Liver (tissue), 9 donors: ENCODE results near the gene NAGS. TPM values are rescaled to one million over a fixed set of nuclear protein-coding genes. Genes with fewer than 3 reads are reported as not detected.

Source experiments
- DNase-seq: peaks from one replicate; pipeline ENCODE4 v3.0.0-alpha.2; 2017; ENCODE audit warnings: low spot score
- H3K27ac ChIP-seq, 2 donors: one replicate each; pipeline ENCODE4 v1.7.0; 2013; ENCODE audit warnings: inconsistent platforms in 2 of 2, low read length in 2 of 2, control low read depth in 1 of 2, low read depth in 1 of 2, mild to moderate bottlenecking in 1 of 2
- H3K27me3 ChIP-seq, 4 donors: one replicate each; pipeline versions ENCODE4 v1.6.1 to v1.7.0; 2013; ENCODE audit warnings: low read length in 3 of 4, inconsistent platforms in 1 of 4, mild to moderate bottlenecking in 1 of 4, moderate library complexity in 1 of 4; ENCODE audit not compliant: control insufficient read depth in 4 of 4, insufficient read depth in 4 of 4
- H3K36me3 ChIP-seq, 4 donors: one replicate each; pipeline versions ENCODE4 v1.6.1 to v1.7.0; 2013; ENCODE audit warnings: low read length in 3 of 4, mild to moderate bottlenecking in 3 of 4, low read depth in 1 of 4, moderate library complexity in 1 of 4; ENCODE audit not compliant: control insufficient read depth in 4 of 4, insufficient read depth in 3 of 4
- H3K4me1 ChIP-seq, 4 donors: one replicate each; pipeline versions ENCODE4 v1.6.1 to v1.7.0; 2013; ENCODE audit warnings: low read length in 3 of 4, mild to moderate bottlenecking in 3 of 4, moderate library complexity in 1 of 4; ENCODE audit not compliant: control insufficient read depth in 4 of 4, insufficient read depth in 4 of 4
- H3K4me3 ChIP-seq, 3 donors: one replicate each; pipeline versions ENCODE4 v1.6.1 to v1.7.0; 2013; ENCODE audit warnings: low read length in 3 of 3, control low read depth in 1 of 3, low read depth in 1 of 3, mild to moderate bottlenecking in 1 of 3
- H3K9ac ChIP-seq, 2 donors: one replicate each; pipeline ENCODE4 v1.7.0; 2013; ENCODE audit warnings: low read length in 2 of 2, mild to moderate bottlenecking in 2 of 2, moderate library complexity in 2 of 2, control low read depth in 1 of 2, low read depth in 1 of 2
- H3K9me3 ChIP-seq, 4 donors: one replicate each; pipeline versions ENCODE4 v1.6.1 to v1.7.0; 2013; ENCODE audit warnings: low read length in 3 of 4; ENCODE audit not compliant: control insufficient read depth in 4 of 4
- EGR1 ChIP-seq, 2 donors: IDR thresholded peaks; 2 replicates each; pipeline ENCODE4 v1.6.1; 2016 to 2018; ENCODE audit warnings: antibody characterized with exemption in 2 of 2, low read depth in 2 of 2
- FOXA1 ChIP-seq: IDR thresholded peaks from 2 replicates; pipeline ENCODE4 v1.6.1; 2016; ENCODE audit warnings: antibody characterized with exemption
- FOXA2 ChIP-seq: IDR thresholded peaks from 2 replicates; pipeline ENCODE4 v1.6.1; 2016; ENCODE audit warnings: antibody characterized with exemption
- GABPA ChIP-seq, 2 donors: IDR thresholded peaks in 1 of 2; conservative IDR thresholded peaks in 1 of 2; 2 replicates each; pipeline ENCODE4 v1.6.1; 2016; ENCODE audit warnings: antibody characterized with exemption in 2 of 2, mild to moderate bottlenecking in 1 of 2, moderate library complexity in 1 of 2
- HNF4A ChIP-seq, 2 donors: conservative IDR thresholded peaks; 2 replicates each; pipeline ENCODE4 v1.6.1; 2016; ENCODE audit warnings: antibody characterized with exemption in 2 of 2, mild to moderate bottlenecking in 2 of 2
- HNF4G ChIP-seq: IDR thresholded peaks from 2 replicates; pipeline ENCODE4 v1.6.1; 2016; ENCODE audit warnings: antibody characterized with exemption
- JUND ChIP-seq, 2 donors: IDR thresholded peaks; 2 replicates each; pipeline ENCODE4 v1.6.1; 2016; ENCODE audit warnings: antibody characterized with exemption in 2 of 2
- NR2F2 ChIP-seq: IDR thresholded peaks from 2 replicates; pipeline ENCODE4 v1.6.1; 2016; ENCODE audit warnings: antibody characterized with exemption
- RAD21 ChIP-seq, 2 donors: IDR thresholded peaks; 2 replicates each; pipeline ENCODE4 v1.6.1; 2016; ENCODE audit warnings: antibody characterized with exemption in 2 of 2, mild to moderate bottlenecking in 2 of 2
- RXRA ChIP-seq, 2 donors: IDR thresholded peaks; 2 replicates each; pipeline ENCODE4 v1.6.1; 2017 to 2018; ENCODE audit warnings: antibody characterized with exemption in 2 of 2, mild to moderate bottlenecking in 1 of 2
- SP1 ChIP-seq: IDR thresholded peaks from 2 replicates; pipeline ENCODE4 v1.6.1; 2018; ENCODE audit warnings: antibody characterized with exemption, mild to moderate bottlenecking
- TAF1 ChIP-seq: conservative IDR thresholded peaks from 2 replicates; pipeline ENCODE4 v1.6.1; 2016; ENCODE audit warnings: antibody characterized with exemption, mild to moderate bottlenecking
- YY1 ChIP-seq: IDR thresholded peaks from 2 replicates; pipeline ENCODE4 v1.6.1; 2016; ENCODE audit warnings: antibody characterized with exemption, mild to moderate bottlenecking
- WGBS: extraction: QIAGEN DNeasy Blood & Tissue Kit; methylation state at CpG from one replicate; pipeline ENCODE4 v1.1.7; 2013; 5-methylcytosine and 5-hydroxymethylcytosine counted together
- polyA plus RNA-seq, 2 donors: library from polyadenylated mRNA; stranded (reverse) in 1 of 2; unstranded in 1 of 2; fragments of 200-250 nt in 1 of 2; fragments of >200 nt in 1 of 2; fragmentation: Nextera tagmentation in 1 of 2; extraction: Ambion mirVana in 1 of 2; gene quantifications; one replicate each; pipeline versions ENCODE4 v1.2.1 to v1.2.3, GENCODE V29; 2013 to 2015
- total RNA-seq, 2 donors: library from RNA; depleted of rRNA; stranded (reverse); fragments of >200 nt; gene quantifications; one replicate each; pipeline ENCODE4 v1.2.3, GENCODE V29; 2014
- TF ChIP-seq, protein P1 (sequence below): IDR thresholded peaks from 2 replicates; pipeline ENCODE4 v1.6.1; 2016; ENCODE audit warnings: antibody characterized with exemption
- TF ChIP-seq, protein P2 (sequence below): IDR thresholded peaks from 2 replicates; pipeline ENCODE4 v1.6.1; 2016; ENCODE audit warnings: antibody characterized with exemption
- TF ChIP-seq, protein P3 (sequence below): fragments of 150-350 bp; IDR thresholded peaks from 2 replicates; pipeline ENCODE4 v1.5.1; 2017; ENCODE audit warnings: improper control_type of control experiment, low read depth, low read length; ENCODE audit not compliant: missing input control
- TF ChIP-seq, protein P4 (sequence below): IDR thresholded peaks from 2 replicates; pipeline ENCODE4 v1.6.1; 2016; ENCODE audit warnings: antibody characterized with exemption, mild to moderate bottlenecking
- TF ChIP-seq, protein P5 (sequence below): IDR thresholded peaks from 2 replicates; pipeline ENCODE4 v1.6.1; 2016; ENCODE audit warnings: antibody characterized with exemption
- donor health status: healthy.
- donor health status: healthy.
- donor health status: healthy.
- donor health status: healthy.
- donor health status: healthy.

The NAGS gene
- total and polyA plus RNA-seq, 4 donors, result 21.5 to 29.8 (median 28.2) TPM

DNA sequence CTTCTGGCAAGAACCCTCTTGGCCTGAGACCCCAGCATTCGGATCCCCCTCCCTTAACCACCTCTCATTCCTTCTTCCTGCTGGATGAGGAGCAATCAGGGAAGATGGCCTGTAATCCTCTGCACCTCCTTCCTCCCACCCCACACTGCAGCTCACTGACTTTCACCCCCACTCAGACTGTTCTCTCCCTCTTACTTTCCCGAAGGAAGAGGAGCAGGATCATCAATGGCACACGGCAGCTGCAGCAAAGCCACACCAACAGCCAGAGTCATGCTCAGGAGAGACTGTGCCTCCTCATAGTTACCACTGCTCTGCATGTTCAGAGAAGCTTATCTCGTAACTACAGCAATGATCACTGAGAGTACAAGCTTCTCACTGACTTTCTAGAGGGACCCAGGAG lies 20.4 kb downstream of the NAGS start:
- Histone ChIP-seq H3K9ac (no peak overlapping the region), H3K27ac (no peak overlapping the region), H3K9me3 (no peaks in the 10 kb centered on the region), H3K36me3 (peaks cover 0 to 6% (median 1%) of the 10 kb centered on the region in 4 donors), H3K4me1 (peaks cover 2 to 15% (median 9%) of the 10 kb centered on the region in 4 donors), H3K27me3 (no peaks in the 10 kb centered on the region), H3K4me3 (no peak overlapping the region)
- no peak for TF ChIP-seq GABPA (IDR thresholded peaks at IDR 0.05 in 1 of 2, conservative IDR thresholded peaks at IDR 0.05 in 1 of 2)
- no peak for TF ChIP-seq RXRA (IDR thresholded peaks at IDR 0.05)
- no peak for TF ChIP-seq YY1
- TF ChIP-seq NR2F2, result no peak
- TF ChIP-seq RAD21 (IDR thresholded peaks at IDR 0.05), result no peak
- no peak for TF ChIP-seq TAF1
- TF ChIP-seq JUND (IDR thresholded peaks at IDR 0.05), result no peak
- TF ChIP-seq, protein P1, sequence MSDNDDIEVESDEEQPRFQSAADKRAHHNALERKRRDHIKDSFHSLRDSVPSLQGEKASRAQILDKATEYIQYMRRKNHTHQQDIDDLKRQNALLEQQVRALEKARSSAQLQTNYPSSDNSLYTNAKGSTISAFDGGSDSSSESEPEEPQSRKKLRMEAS, result no peak
- TF ChIP-seq HNF4G, result no peak
- TF ChIP-seq SP1, result no peak
- TF ChIP-seq, protein P2, sequence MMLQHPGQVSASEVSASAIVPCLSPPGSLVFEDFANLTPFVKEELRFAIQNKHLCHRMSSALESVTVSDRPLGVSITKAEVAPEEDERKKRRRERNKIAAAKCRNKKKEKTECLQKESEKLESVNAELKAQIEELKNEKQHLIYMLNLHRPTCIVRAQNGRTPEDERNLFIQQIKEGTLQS, result no peak
- TF ChIP-seq EGR1 (IDR thresholded peaks at IDR 0.05; ENCODE audit: low read depth in 2 of 2), result no peak
- 94% methylated on average over 4 of the region's 4 CpGs for WGBS
- DNase-seq, result no peak

DNA sequence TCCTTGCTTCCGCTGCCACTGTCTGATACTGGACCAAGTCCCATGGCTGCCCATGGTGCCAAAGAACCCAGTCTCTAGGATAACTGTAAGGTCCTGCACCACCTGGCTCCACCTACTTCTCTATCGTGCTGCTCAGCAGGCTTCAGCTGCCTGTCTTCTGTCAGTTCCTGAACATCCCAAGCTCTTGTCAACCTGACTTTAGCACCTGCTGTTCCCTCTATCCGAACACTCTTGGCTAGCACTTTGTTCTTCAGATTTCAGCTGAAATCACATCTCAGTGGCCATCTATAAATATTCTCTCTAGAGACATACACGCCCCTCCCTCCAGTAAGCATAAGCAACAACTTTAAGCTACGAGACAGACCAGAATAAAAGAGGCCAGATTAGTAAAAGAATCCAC lies 25.3 kb downstream of the NAGS start:
- WGBS, result 94% methylated on average over 5 of the region's 5 CpGs
- DNase-seq, result no peak
- Histone ChIP-seq H3K9me3 (no peaks in the 10 kb centered on the region), H3K27ac (no peak overlapping the region), H3K4me1 (peaks cover 0 to 2% (median 0%) of the 10 kb centered on the region in 4 donors), H3K27me3 (no peaks in the 10 kb centered on the region), H3K36me3 (peaks cover 0 to 27% (median 14%) of the 10 kb centered on the region in 4 donors), H3K9ac (no peak overlapping the region), H3K4me3 (no peak overlapping the region)
- TF ChIP-seq, protein P3, sequence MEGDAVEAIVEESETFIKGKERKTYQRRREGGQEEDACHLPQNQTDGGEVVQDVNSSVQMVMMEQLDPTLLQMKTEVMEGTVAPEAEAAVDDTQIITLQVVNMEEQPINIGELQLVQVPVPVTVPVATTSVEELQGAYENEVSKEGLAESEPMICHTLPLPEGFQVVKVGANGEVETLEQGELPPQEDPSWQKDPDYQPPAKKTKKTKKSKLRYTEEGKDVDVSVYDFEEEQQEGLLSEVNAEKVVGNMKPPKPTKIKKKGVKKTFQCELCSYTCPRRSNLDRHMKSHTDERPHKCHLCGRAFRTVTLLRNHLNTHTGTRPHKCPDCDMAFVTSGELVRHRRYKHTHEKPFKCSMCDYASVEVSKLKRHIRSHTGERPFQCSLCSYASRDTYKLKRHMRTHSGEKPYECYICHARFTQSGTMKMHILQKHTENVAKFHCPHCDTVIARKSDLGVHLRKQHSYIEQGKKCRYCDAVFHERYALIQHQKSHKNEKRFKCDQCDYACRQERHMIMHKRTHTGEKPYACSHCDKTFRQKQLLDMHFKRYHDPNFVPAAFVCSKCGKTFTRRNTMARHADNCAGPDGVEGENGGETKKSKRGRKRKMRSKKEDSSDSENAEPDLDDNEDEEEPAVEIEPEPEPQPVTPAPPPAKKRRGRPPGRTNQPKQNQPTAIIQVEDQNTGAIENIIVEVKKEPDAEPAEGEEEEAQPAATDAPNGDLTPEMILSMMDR, result no peak
- no peak for TF ChIP-seq NR2F2
- TF ChIP-seq GABPA (IDR thresholded peaks at IDR 0.05 in 1 of 2, conservative IDR thresholded peaks at IDR 0.05 in 1 of 2), result no peak
- no peak for TF ChIP-seq FOXA1
- TF ChIP-seq HNF4G, result no peak
- no peak for TF ChIP-seq YY1
- TF ChIP-seq HNF4A (conservative IDR thresholded peaks at IDR 0.05), result no peak
- TF ChIP-seq FOXA2, result no peak
- TF ChIP-seq JUND (IDR thresholded peaks at IDR 0.05), result no peak
- no peak for TF ChIP-seq SP1
- no peak for TF ChIP-seq TAF1
- TF ChIP-seq, protein P4, sequence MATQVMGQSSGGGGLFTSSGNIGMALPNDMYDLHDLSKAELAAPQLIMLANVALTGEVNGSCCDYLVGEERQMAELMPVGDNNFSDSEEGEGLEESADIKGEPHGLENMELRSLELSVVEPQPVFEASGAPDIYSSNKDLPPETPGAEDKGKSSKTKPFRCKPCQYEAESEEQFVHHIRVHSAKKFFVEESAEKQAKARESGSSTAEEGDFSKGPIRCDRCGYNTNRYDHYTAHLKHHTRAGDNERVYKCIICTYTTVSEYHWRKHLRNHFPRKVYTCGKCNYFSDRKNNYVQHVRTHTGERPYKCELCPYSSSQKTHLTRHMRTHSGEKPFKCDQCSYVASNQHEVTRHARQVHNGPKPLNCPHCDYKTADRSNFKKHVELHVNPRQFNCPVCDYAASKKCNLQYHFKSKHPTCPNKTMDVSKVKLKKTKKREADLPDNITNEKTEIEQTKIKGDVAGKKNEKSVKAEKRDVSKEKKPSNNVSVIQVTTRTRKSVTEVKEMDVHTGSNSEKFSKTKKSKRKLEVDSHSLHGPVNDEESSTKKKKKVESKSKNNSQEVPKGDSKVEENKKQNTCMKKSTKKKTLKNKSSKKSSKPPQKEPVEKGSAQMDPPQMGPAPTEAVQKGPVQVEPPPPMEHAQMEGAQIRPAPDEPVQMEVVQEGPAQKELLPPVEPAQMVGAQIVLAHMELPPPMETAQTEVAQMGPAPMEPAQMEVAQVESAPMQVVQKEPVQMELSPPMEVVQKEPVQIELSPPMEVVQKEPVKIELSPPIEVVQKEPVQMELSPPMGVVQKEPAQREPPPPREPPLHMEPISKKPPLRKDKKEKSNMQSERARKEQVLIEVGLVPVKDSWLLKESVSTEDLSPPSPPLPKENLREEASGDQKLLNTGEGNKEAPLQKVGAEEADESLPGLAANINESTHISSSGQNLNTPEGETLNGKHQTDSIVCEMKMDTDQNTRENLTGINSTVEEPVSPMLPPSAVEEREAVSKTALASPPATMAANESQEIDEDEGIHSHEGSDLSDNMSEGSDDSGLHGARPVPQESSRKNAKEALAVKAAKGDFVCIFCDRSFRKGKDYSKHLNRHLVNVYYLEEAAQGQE, result no peak
- TF ChIP-seq RAD21 (IDR thresholded peaks at IDR 0.05), result no peak
- TF ChIP-seq, protein P2, result no peak
- TF ChIP-seq, protein P5, sequence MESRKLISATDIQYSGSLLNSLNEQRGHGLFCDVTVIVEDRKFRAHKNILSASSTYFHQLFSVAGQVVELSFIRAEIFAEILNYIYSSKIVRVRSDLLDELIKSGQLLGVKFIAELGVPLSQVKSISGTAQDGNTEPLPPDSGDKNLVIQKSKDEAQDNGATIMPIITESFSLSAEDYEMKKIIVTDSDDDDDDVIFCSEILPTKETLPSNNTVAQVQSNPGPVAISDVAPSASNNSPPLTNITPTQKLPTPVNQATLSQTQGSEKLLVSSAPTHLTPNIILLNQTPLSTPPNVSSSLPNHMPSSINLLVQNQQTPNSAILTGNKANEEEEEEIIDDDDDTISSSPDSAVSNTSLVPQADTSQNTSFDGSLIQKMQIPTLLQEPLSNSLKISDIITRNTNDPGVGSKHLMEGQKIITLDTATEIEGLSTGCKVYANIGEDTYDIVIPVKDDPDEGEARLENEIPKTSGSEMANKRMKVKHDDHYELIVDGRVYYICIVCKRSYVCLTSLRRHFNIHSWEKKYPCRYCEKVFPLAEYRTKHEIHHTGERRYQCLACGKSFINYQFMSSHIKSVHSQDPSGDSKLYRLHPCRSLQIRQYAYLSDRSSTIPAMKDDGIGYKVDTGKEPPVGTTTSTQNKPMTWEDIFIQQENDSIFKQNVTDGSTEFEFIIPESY, result no peak
- no peak for TF ChIP-seq RXRA (IDR thresholded peaks at IDR 0.05)
- TF ChIP-seq EGR1 (IDR thresholded peaks at IDR 0.05; ENCODE audit: low read depth in 2 of 2), result no peak
- TF ChIP-seq, protein P1, result no peak
